Stimulated activated CD8-positive, alpha-beta memory T cell treated with anti-CD3 and anti-CD28 coated beads, Interleukin-4, amount 100 ng/mL, for 24 hours (primary cell): ENCODE measurements around the gene HIVEP3.

Source experiments
- DNase-seq: peaks from one replicate; pipeline ENCODE4 v3.0.0-alpha.2; 2020; ENCODE audit warnings: low read depth

HIVEP3 gene

DNA sequence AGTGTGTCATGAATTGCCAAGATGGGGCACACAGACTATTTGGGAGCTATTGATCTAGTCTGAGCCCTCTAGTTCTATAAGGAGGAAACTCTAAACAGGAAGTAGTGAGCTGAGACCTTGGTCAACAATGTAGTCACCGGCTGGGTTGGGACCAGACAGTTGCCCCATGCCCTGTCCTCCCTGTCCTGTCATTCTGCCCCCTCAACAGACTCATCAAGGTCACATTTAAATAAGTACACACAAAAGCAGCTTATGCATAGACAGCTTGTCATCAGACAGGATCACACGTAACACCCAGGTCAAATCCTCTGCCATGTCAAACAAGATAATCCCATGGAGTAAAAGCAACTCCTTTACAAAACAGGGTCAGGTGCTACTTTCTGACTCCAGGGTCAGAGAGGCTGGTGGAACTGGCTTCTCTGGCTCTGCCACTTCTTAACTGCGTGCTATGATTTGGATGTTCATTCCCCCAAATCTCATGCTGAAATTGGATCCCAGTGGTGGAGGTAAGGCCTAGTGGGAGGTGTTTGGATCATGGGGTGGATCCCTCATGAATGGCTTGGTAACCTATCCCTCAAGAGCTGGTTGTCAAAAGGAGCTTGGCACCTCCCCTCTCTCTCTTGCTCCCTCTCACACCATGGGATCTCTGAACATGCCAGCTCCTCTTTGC lies 128.9 kb downstream of the HIVEP3 start:
- no peak for DNase-seq

DNA sequence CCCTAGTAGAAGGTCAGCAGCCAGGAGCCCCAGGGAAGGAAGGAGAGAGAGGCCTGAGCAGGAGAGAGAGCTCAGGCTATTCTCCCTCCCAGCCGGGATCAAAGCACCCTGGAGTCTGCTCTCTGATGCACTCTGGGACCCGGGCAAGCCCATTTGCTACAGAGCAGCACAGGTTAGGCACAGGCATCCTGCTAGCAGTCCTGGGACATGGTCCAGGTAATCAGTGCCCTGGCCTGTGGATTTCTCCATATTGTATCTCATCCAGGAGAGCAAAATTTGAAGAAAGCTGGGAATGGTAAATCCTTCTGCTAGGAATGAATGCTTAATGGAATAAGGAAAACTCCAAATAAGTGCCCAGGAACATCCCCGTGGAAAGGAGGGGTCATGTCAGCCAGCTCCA lies 130.3 kb downstream of the HIVEP3 start:
- no peak for DNase-seq

DNA sequence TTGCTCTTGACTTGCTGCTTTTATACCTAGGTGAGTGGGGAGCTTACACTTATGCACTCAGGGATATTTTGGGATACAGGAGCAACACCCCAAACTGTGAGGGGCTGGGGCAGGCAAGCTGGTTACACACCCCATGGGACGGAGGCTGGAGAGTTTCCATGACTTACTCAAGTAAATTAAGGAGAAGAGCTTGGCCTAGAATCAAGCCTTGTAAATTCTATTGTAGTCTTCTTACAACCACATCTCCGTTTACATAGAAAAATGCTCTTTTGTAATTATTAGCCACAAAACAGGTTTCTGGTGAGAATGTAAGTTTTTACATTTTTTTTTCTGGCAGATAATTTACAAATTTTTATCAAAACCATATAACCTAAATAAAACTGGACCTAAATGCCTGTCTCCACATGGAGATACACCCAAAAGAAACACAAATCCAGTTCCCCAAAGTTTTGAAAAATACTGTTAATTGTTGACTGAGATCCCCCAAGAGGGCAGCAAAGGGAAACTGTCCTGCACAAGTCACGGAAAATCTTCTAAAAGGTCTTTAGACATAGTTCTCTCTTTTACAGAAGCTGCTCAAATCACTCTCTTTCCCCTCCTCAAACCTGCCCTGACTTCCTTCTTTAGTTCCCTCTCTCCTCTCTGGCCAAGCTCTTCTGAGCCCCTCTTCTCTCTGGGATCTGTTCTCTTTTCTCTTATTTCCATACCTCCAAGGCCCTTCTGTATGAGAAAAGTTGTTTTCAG lies 134.0 kb downstream of the HIVEP3 start:
- no peak for DNase-seq

DNA sequence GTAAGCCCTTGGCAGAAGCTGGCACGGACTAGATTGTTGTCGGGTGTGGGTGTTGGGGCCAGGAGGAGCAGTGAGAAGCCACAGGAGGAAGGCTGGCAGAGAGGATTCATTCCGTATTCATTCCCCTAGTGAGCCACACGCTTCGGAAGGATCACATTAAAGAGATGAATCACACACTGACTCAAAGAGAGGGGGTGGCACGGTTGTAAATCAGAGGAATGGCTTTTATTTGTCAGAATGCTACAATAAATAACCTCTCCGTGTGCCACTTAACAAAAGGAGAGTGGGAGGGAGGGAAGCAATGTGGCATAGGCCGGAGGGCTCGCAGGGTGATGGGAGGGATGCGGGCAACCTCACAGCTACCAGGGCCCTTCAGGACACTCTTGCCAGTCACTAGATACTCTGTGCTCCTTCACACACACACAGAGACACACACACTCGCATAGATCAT lies 135.5 kb downstream of the HIVEP3 start:
- DNase-seq = no peak

DNA sequence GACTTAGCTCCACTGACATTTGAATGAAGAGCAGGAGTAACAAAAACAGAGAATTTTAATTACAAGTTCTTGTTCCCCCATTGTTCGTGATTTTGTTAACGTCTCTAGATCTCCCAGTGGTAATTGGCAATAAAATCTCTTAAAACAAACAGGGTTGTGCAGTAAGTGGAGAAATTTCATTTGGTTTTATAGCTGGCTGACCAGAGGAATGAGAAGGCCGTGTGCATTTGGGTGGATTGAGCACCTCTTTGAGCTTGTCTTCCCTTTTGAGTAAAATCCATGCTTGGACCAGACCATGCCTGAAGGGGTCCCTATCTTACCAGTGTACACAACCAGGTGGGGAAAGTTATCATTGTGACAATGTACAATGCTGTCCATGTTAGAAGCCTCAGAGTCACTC lies 137.8 kb downstream of the HIVEP3 start:
- no peak for DNase-seq

DNA sequence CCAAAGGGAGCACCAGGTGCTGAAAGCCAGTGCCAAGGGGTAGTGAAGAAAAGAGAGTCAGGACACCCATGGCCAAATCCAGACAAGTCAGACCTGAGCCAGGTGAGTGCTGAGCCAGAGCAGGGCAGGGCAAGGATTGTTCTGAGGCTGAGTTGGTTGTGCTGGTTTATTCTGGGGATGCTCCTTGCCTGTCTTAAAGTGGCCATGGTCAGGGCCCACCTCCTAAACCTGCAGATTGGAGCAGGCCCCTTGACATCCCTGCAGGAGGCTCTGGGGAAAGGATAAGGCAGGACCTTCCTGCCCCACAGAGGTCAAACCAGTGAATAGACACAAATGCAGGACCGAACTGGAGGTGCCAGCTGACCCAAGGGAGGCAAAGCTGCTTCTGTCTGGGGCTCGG lies 138.4 kb downstream of the HIVEP3 start:
- DNase-seq = no peak

DNA sequence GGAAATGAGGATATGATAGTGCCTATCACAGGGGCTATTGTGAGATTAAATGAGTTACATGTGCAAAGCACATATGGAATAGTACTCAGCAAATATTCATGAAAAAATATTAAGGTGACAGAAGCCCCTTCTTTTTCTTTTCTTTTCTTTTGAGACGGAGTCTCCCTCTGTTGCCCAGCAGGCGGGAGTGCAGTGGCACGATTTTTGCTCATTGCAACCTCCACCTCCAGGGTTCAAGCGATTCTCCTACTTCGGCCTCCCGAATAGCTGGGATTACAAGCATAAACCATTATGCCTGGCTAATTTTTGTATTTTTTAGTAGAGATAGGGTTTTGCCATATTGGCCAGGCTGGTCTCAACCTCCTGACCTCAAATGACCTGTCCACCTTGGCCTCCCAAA lies 139.4 kb downstream of the HIVEP3 start:
- DNase-seq = no peak

DNA sequence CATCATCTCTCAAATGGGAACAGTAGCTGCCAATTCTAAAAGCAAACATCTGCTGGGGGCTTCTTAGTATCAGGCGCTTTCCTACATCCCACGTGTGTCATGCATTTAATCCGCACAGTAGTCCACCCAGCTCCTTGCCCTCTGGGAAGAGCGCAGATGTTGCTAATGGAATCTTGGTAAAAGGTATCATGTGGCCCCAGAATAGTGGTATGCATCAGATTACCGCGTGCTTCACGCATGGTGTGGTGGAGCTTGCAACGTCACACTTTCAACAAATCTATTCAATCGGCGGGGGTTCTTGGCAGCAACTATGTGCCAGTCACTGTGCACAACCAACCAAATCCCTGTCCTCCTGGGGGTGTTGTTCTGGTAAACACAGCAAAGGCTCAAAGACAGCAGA lies 141.0 kb downstream of the HIVEP3 start:
- DNase-seq = no peak

DNA sequence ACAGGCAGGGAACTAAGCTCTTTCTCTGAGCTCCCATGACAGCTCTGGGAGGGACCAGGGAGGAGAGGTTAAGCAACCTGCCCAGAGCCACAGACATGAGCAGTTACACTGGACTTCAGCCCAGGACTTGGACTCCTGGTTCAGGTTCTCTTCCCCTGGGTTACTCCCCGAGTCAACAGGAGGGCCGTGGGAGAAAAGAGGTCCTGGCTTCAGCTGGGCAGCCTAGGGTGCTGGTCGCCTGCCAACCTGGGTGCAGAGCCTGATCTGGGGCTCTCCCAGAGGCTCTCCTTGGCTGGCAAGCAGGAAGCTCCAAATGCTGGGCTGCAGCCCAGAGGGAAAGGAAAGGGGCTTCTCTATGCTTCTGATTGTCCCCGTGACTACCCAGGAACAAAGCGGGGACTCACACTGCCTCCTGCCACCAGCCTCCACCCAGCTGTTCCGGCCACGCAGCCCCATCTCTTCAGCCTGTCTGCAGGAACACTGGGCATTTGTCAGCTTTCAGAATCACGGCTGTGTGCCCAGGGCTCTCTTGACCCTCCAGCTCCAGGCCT lies 141.8 kb downstream of the HIVEP3 start:
- DNase-seq = no peak

DNA sequence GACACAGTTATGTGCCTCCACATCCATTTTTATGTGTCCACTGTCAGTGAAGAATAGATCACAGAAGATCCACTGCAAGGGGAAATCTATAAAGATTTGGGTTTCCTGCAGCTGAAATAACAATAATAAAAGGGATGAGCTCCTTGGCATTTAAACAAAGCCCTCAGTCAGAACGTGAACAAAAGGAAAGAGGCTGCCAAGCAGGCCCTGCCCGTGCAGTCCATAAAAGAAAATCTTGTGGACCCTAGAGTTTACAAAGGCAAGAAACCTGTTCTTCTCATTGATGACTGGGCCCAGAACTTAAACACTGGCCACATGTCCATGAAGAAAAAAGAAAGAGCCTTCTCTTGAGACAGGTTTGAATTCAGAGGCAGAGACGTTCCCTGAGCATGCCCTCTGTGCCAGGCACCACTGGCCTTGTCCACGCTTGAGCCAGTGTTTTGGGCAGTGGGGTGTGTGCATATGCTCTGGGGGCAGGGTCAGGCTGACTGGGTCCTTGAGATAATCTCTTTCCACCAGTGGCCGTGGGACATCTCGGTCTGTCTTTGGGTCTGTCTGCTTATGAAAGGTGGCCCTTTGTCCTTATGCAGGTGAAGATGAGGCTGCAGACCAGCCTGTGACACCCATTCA lies 142.7 kb downstream of the HIVEP3 start:
- DNase-seq = no peak

DNA sequence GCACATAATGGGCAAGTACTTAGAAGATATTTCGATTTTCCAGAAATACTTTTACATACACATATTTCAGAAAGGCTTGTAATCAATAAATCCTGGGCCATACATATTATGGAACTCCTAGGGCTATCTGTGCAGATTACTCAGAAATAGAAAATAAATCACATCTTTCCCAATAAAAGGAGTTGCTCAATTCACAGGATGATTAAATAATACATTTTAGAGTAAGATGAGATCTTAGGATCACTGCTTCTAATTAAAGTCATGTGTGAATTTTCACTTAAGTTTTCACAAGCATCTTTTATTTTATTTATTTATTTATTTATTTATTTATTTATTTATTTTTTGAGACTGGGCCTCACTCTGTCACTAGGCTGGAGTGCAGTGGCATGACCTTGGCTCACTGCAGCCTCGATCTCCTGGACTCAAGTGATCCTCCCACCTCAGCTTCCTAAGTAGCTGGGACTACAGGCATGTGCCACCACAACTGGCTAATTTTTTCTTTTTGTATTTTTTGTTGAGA lies 144.2 kb downstream of the HIVEP3 start:
- no peak for DNase-seq

DNA sequence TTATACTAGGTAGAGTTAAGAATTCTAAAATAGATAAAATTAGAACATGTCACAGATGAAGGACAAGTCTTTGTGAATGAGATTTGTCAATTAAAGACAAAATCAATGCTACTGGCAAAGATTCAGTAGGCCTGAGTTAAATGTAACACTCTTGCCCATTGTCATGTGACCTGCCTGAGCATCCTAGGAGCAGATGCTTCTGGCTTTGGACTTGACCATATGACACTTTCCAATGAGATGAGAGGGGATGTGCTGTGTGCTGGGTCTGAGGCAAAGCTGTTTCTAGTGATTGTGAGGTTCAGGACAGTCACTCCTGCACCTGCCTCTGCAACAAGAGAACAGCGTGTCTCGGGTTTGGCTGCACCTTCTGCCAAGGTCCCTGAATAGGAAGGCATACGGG lies 144.9 kb downstream of the HIVEP3 start:
- DNase-seq = no peak

DNA sequence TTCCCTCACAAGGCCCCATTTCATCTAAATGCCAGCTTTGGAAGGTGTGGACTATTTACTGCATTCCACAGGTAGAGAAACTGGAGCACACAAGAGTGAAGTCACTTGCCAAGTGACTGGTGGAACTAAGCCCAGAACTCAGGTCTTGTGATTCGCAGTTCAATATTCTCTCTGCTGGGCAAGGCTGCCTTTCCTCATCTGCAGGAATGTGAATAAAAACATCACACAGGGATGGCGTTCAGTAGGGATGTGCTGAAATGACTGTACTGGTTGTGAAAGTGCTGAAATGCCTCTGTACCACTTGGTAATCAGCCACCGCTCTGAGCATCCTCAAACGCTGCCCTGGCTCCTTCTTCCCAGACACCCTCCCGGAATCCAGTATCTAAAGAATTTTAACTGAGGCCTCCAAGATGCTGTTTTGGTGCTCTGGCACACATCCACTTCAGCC lies 145.6 kb downstream of the HIVEP3 start:
- no peak for DNase-seq

DNA sequence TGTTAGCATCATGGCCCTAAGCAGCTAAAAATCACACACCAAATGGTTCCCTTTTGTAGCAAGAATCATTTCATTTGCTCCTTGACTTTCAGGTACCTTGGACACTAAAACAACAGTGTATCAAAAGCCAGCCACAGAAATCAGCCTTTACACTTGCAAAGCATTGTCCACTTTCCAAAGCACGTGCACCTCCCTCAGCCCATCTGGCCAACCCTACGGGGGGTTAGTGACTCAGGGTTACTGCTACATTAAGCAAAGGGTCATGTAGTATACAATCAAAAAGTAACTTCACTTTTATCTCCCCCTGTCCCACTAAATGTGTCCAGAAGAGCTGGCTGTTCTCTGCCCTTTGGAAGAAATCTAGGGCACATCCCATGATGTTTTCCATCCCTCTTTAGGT lies 149.7 kb downstream of the HIVEP3 start:
- no peak for DNase-seq

DNA sequence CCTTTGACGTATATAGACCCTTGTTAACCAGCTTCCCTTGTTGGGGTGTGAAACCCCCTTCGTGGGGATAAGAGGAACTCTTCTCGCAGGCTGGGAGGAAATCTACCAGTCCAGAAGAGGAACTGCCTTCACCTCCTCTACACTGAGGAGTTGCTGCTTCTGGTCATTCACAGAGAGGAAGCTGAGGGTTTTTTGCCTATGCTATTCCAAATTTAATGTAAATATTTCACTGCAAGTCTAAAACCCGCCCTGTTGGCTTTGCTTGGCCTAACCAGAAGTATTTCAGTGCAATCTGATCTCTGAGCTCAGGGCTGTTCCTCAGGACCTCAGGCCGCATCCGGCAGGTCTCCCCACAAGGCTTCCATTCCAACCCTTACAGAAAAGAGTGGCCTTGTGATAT lies 150.1 kb downstream of the HIVEP3 start:
- DNase-seq = no peak

DNA sequence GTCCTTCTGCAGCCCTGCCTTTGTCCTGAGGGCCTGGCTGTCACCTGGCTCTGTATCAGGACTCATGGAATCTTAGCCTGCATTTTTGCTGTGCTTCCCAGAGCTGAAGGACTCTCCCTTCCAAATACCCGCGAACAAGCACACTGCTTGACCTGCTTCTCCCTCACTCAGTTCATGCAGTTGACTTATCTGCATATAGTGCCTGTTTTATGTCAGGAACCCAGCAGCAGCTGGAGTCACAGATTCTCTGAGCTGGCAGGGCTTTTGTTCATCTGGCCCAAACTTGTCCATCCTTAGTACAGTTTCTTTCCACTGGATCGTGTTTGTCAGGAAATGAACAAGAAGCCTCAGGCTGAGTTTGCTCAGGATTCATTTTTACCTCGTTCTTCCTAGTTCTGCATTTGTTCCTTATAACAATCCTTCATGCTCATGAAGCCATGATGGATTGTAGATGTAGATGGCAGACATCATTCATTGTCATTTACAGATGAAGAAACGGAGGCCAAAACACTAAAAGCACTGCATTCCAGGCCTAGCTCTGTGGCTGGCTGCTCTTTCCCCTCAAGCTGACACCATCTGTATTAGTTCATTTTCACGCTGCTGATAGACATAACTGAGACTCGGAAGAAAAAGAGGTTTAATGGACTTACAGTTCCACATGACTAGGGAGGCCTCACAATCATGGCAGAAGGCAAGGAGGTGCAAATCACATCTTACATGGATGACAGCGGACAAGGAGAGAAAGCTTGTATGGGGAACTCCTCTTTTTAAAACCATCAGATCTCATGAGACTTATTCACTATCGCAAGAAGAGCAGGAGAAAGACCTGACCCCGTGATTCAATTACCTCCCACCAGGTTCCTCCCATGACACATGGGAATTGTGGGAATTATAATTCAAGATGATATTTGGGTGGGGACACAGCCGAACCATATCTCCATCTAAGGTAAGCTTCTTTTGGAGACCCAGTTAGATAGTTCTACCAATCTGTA lies 150.9 kb downstream of the HIVEP3 start:
- no peak for DNase-seq

DNA sequence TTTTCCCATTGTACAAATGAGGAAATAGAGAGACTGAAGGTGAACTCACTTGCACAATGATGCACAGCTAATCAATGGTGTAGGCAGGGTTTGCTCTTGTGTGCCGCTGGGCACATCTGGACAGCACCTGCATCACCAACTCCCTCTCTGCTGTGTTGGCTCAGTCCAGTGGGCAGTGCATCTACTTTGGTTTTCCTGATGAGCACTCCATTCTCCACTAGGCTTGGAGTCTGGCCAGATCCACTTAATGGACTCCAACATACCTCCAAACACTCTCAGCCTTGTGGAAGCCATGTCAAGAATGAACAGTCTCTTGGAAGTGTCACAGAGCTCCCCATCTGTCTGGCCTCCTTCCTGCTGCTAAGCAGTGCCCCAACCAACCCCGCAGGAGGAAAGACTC lies 152.2 kb downstream of the HIVEP3 start:
- DNase-seq = no peak

DNA sequence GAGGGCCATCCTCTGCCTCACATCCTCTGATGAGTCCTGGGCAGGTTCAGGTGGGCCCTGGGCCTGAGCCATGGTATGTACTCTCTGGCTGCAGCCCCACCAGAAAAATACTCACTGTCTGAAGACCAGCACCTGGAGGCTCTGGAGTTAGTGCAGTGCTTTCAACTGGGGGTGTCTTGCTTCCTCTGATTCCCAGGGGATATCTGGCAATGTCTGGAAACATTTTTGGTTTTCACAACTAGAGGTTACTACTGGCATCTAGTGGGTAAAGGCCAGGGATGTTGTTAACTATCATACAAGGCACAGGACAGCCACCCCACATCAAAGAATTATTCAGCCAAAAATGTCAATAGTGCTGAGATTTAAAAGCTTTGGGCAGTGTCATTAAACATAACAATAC lies 152.7 kb downstream of the HIVEP3 start:
- no peak for DNase-seq

DNA sequence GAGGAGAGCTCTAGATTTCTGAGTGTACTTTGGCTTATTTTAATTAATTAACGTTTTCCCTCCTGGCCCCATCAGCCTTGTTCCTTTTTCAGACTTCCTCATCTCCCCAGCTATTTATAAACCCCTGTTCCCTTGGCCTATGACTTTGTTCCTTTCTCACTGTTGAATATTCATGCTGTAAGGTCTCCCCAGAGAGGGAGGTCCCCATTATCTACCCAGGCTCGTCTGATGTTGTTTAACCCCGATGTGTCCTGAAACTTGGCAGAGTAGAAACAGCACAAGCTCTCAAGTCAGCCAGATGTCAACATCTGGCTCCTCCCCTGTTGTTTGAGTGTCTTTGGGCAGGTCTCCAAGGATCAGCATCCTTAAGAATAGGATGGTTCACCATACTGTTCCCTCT lies 153.6 kb downstream of the HIVEP3 start:
- no peak for DNase-seq

DNA sequence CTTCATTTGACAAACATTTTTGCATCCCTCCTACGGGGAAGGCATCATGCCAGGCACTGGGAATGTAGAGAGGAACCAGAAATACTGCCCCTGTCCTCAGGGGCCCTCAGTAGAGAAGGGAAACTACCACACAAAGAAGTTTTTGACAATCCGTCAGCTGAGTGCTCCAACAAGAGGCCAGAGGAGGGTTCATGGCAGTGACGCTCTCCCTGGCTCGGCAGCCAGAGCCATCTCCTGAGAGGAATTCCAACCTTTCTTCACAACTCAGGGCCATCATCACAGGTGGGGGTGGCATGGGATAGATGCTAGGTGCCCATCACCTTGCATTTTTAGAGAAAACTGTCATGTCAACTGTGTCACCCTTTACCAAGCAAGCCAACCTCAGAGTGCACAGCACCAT lies 154.1 kb downstream of the HIVEP3 start:
- DNase-seq = no peak

DNA sequence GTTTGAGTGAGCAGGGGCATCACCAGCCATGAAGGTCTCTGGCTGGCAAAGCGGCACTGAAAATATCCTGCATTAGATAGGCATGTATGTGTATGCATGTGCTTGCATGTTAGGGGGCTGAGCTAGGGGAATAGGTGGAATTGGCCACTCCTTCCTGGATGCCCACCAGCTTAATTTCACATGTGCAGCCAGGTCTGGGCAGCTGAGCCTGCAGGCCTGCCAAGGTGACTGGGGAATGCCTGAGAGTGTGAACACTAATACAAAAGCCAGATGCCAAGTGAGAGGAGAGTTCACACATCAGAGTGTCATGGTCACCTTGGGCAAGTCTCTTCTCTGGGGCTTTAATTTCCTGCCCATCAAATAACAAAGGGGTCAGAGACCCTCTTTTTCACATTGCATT lies 155.9 kb downstream of the HIVEP3 start:
- DNase-seq = no peak

DNA sequence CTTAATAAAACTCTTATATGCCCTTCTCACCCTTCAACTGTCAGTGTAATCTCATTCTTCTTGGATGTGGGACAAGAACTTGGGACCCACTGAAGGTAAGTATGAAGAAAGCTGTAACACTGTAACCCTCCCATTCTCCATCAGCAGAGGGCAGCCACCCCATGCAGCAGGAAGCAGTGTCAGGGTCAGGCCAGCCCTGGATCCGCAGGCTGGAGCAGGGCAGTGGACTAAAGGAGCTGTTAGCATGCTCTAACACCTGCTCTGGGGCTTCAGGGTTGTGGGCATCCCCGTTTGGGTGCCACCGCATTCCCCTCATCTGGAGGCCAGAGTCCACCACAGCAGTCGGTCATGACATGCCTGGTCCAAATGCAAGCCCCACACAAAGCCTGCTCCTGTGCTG lies 156.5 kb downstream of the HIVEP3 start:
- no peak for DNase-seq
